GM21390 (cell line): Measurements from ENCODE around the gene ACOT13.
"Not testable (repeated sequence)": the region's sequence is repeated elsewhere in the genome, so short reads cannot be mapped to it uniquely, and the experiment has no call there.

Experiments
- ATAC-seq: cut with Tn5 transposase; IDR thresholded peaks from one replicate; pipeline ENCODE4 v1.9.1; 2021; ENCODE audit not compliant: unreplicated experiment

Gene ACOT13

DNA sequence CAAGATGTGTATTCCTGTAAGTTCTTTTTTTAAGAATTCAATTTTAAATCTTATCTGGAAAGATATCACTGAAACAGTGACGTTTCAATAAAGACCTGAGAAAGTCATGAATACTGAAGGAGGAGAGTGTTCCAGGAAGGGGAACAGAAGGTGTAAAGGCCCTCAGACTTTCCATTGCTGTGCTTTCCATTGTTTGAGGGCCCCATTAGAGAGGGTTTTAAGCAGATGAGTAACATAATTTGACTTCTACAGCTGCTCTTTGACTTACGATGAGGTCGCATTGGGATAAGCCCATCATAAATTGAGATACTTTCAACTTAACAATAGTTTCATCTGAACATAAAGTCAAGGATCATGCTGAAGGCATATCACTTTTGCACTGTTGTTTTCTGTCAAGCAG, 24.7 kb downstream of the ACOT13 start:
- no peak for ATAC-seq

DNA sequence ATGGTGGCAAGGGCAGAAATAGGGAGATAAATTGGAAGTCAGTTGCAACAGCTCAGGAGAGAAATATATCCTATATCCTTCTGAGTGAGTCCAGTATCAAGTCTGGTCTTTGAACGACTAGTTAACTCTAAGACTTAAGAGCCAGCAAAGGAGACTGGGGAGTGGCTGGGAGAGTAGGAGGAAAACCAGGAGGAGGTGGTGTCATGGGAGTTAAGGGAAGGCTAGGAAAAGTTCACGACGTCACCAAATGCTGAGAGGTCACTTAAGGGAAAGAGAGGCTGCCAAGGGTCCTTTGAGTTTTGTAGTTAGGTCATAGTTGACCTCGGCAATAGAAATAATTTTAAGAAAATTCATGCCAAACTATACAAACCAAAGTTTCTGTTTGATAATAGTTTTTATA, 25.1 kb downstream of the ACOT13 start:
- ATAC-seq: no peak

- ATAC-seq: no peak
Observed at GRCh38 chr6:24692415-24692814, 25.5 kb downstream of the ACOT13 start.

DNA sequence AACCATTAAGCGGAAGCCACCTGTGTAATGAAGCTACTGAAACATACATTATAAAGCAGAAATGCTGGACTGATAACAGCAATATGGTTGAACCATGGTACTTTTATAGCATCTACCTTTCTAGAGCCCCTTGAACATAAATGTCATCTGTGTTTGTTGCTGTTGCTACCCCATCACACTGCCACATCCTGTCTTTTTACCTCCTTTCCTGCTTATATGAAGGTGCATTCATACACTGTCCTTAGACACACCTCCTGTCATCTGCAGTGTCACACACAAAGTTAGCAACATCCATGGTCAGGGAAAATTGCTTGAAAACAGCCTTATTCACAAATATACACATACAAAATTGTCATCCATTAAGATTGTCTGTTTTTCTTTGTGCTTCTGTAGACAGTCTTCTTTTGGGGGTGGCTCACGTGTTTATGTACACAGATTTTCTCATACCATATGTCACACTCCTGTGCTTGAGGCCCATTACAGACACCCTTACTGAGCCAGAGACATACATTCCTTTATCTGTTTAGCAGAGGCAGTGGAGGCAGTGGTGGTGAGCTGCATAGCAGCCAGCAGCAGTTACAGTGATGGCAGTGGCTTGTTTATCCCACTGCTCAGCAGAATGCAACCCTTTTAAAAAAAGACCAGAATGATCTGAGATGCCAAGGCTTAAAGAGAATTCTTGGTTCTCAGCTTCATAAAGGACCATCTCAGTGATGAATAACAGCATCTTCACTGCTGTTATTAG, 26.1 kb downstream of the ACOT13 start:
- ATAC-seq: no peak

DNA sequence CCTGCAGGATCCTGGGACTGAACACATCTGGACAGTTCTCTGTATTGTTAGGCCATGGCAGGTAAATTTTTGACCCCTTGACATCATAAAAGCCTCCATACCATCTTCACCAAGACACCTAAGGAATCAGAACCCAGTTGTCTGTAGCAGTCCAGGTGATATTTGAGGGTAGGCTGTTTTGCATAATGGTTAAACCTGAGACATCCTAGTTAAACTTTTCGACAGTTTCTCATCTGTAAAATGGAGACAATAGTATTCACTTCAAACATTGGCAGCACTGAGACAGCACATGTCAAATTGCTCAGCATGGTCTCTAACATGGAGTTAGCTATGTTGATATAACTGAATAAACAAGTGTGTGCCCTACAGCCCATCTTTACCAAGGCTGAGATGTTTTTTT, 27.3 kb downstream of the ACOT13 start:
- no peak for ATAC-seq

DNA sequence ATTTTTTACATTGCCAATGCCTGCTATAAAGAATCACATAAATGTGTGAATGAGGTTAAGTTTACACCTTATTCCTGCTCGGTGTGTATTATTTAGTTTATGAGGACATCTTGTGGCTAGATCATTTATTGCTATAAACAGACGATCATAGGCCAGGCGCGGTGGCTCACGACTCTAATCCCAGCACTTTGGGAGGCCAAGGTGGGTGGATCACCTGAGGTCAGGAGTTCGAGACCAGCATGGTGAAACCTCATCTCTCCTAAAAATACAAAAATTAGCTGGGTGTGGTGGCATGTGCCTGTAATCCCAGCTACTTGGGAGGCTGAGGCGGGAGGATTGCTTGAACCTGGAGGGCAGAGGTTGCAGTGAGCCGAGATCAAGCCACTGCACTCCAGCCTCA, 28.8 kb downstream of the ACOT13 start:
- peak; percentile 48 for ATAC-seq

GRCh38 chr6:24696097-24696496, 29.2 kb downstream of the ACOT13 start:
- ATAC-seq: no peak

- ATAC-seq: no peak
Observed at GRCh38 chr6:24699521-24700359, 32.9 kb downstream of the ACOT13 start.

DNA sequence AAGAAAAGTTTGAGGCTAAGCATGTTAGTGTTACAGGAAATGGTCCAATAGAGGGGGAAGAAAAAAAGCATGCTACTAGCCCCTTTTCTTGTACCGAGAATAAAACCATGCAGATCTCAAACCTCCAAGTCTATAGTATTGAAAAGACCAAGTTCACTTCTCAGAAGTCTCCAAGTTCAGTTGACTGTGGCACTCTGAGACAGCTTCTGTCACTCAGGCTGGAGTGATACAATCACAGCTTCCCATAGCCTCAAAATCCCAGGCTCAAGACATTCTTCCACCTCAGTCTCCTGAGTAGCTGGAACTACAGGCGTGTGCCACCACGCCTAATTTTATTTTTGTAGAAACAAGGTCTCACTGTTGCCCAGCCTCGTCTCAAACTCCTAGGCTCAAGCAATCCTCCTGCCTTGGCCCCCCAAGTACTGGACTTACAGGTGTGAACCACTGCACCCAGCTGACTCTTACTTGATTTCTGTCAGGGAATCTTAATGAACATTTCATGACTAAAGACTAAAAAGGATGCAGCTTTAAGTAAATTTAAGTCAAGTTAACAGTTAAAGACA, 35.9 kb downstream of the ACOT13 start:
- ATAC-seq: no peak

DNA sequence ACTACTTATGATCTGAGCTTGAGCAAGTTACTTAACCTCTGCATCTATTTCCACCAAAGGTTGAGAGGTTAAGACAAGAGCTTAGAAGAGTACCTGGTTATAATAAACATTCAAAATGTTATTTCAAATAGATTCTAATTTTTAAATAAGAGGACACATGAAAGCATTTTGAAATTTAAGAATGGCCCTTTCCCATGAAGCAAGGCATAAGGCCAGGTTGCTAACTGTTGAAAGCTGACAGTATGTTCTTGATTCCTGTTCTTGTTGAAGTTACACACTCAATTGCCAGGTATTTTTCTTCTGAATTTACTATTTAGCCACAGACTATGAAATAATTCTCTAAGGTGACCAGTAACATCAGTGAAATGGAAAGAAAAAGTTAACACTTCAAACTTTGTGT, 37.6 kb downstream of the ACOT13 start:
- no peak for ATAC-seq

GRCh38 chr6:24708612-24709011, 41.7 kb downstream of the ACOT13 start:
- no peak for ATAC-seq

DNA sequence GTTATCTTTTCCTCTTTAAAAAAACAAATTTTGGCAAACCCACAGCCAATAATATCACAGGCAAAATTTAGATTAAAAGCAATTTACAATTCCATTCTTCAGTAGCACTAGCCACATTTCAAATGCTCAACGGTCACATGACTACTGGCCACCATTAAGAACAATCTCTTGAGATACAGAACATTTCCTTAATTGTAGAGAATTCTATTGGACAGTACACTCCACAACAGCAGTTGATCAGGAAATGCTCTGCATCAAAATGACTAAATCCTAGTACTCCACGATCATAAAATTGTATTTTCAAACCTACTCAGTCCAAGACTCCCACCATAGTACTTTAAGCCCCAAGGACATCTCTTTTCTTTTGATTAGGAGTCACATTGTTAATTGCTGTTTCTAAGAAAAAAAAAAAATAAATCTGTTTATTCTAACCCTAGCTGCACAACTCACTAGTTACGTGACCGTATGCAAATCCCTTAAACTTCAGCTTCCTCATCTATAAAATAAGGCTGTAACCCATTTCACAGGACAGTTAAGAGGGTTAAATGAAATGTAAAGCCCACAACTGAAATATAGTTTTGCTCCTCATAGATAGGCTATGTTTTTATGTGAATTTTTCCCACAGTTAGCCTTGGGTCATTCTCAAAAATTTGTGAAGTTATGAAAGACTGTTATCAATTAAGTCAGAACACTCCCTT, 42.3 kb downstream of the ACOT13 start:
- ATAC-seq: no peak

DNA sequence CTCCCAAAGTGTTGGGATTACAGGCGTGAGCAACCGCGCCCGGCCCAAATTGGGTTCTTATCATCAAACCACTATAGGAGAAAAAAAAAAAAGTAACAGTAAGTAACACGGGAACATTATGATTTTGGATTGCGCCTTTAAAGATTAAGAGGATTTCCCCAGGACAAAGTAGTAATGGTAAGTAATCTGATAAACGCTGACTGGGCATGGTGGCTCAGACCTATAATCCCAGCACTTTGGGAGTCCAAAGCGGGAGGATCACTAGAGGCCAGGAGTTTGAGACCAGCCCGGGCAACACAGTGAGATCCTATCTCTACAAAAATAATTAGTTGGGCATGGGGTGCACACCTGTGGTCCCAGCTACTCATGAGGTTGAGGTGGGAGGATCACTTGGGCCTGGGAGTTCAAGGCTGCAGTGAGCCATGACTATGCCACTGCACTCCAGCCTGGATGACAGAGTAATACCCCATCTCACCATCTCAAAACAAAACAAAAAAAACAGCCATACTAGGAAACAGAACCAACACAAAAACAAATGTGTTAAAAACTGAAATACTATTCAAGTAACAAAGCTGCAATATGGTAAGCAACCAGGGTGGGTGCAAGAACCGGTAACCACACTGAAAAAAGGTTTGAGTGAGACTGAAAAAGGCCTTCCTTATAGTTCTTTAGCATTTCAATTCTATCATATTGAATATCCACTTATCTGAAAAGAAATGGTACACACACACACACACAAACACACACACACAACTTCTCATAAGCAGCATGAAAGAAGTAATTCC, 43.8 kb downstream of the ACOT13 start:
- no peak for ATAC-seq

GRCh38 chr6:24716602-24717148, 49.8 kb downstream of the ACOT13 start:
- not testable (repeated sequence) for ATAC-seq

DNA sequence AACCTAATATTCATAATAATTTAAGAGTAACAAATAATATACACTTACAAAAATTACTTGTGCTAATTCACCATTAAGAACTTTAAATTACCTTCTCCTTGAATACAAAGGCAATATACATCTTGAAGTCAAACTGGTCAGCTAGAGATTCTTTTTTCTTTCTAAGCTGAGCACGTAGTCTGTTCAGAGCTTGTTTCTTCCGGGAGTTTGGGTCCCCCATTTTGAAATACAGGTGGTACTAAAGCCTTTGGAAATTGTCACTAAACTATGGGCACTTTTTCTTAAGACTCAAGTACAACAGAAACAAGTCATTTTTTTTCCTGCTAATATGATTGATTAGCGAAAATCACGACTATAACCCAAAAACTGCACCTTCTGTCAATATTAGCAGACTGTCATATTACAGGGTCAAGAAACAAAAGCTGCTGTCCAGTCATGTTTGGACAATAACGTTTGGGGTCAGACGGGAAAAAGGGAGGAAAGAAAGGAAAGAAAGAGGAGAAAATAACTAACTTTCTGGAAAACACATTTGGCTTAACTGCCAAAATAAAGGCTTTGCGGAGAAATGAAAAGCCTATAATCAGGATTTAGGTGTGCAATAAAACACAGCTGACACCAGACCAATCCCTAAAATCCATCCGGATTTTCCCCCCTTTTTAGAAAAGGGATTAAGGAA, 51.7 kb downstream of the ACOT13 start:
- ATAC-seq: no peak

DNA sequence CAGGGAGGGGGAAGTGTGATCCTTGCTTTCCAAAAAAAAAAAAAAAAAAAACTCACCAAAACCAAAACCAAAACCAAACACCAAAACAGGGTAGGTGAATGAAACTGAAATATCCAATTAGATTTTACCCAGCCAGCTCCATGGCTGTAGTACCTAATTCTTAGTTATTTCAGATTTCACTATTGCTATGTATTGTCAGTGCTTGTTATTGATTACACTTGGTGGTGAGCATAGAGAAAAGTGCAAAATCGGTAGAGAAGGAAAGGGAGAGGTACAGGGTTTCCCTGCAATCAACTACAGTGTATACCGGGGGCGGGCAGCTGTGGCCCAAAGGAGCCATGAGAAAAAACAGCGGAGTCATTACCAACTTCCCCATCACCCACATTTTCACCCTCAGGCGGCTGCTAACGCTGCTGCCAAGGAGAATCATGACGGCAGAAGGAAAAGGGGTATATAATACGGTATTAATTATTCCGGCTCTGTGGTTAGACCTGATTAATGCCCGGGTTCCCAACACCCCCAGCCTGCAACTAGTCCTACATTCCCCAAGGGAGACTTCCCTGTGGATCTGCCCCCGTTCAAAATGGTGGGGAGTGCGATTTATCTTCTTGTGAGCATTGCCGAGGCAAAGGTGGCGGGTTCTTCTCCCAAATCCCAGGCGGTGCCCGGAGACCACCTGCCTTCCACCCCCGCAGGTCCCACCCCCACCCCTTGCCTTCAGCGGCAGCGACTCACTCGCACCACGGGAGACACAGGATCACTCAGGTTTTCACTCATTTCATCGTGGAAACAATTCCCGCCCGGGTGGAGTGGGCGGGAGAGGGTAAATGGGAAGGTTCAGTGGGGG, 52.5 kb downstream of the ACOT13 start, which contains the start of gene C6orf62:
C6orf62 (minus strand) TSS at position 30 of the 847 bp plus-strand sequence. CDS start 486 bp downstream, outside the sequence.
- peak; percentile 20 for ATAC-seq

- ATAC-seq: no peak
Observed at GRCh38 chr6:24720131-24720603, 53.3 kb downstream of the ACOT13 start.

DNA sequence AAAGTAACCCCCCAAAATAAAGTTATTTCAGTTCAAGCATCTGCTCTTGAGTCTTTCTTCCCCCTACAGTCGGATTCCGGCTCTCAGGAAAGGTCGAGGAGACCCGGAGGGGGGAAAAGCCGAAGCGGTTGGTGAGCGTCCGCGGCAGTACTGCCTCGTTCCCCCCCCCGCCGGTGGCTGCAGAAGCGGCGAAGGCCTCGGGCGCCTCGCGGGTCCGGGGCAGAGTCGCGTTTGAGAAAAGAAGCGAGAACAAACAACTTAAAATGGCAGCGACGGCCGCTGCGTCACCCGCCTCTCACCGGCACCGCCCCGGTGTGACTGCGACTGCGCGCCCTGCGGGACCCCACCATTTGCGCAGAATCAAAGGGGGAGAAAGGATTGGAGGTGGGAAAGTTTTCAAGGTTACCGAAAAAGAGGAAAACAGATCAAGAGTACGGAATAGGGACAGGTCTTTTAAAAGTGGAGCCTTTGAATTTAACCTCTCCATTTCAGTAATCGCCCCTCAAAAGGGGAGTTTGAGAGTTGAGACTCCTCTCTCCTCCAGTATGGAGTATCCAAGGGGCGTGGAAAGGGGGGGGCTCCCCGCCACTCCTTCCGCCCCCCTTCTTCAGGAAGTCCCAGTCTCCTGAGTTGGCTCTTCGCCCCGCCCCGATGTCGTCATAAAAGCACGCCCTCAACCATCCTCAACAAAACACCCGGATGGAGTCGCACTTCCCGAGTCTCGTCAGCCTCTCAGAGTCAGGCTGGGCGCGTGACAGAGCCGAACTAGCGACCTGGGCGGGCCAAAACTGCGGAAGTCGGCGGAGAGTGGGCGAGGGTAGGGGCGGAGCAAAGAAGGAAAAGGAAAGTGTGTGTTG, 54.0 kb downstream of the ACOT13 start:
- peak; percentile 86 for ATAC-seq
